ENCODE data around the gene CCNL2. TPM values are rescaled to one million over a fixed set of nuclear protein-coding genes. Genes with fewer than 3 reads are reported as not detected.

CCNL2 gene
- total RNA-seq, 1 experiment from 2014 or later = 173 TPM

DNA sequence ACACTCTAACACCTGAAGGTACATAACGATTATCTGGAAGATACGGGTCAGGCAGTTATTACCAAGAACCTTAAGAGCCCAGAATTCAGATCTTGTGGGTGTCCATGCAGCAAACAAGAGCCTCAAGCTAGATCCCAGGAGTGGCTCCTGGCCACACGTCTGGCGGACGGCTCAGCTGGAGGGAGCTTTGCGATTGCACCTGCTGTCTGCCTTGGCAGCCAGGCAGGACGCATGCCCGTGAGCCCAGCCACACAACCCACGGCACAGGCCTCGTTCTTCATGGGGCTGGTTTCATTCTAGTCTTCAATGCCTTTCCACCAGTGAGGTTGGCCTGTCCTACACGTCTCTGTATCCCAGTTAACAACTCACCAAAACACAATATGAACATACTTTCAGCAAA lies 5.7 kb downstream of the CCNL2 start:
- H3T11ph ChIP-seq (ENCODE audit: low read length) = no peak overlapping the region
- H3K14ac ChIP-seq (ENCODE audit: insufficient read depth, low read length) = no peak overlapping the region
- no peak overlapping the region for H2BK12ac ChIP-seq (ENCODE audit: insufficient read length, low read depth, low read length)
- H2AFZ ChIP-seq (ENCODE audit: low read length) = no peak overlapping the region
- no peak overlapping the region for H3K4ac ChIP-seq (ENCODE audit: low read depth, low read length)
- no peaks in the 10 kb centered on the region for H3K4me1 ChIP-seq (ENCODE audit: insufficient read depth, low read length)
- no peak overlapping the region for H4K5ac ChIP-seq (ENCODE audit: insufficient read length, low read depth, low read length)
- Mint-ChIP-seq H3K36me3 (ENCODE audit: insufficient read depth in 1 of 3, low read depth in 3 of 3) (peaks cover 73 to 96% (median 90%) of the 10 kb centered on the region in 3 experiments), H3K4me3 (no peak overlapping the region), H3K27ac (no peak overlapping the region), H3K27me3 (ENCODE audit: low read depth) (no peaks in the 10 kb centered on the region), H3K4me1 (peaks cover 3 to 5% of the 10 kb centered on the region in 2 experiments; a peak in 3 of 4 replicates), H3K9me3 (peaks cover 0 to 2% of the 10 kb centered on the region in 2 experiments; a peak in 1 of 5 replicates)
- H4K91ac ChIP-seq (ENCODE audit: insufficient read length, low read depth, low read length) = no peak overlapping the region
- H3K18ac ChIP-seq (ENCODE audit: insufficient read length, low read depth, low read length) = no peak overlapping the region
- no peak overlapping the region for H2AK5ac ChIP-seq (ENCODE audit: insufficient read length, low read length)
- H3K27ac ChIP-seq (ENCODE audit: insufficient read length, low read depth, low read length) = no peak overlapping the region
- H3K9me3 ChIP-seq (ENCODE audit: control insufficient read depth, low read depth, low read length) = no peaks in the 10 kb centered on the region
- peaks cover 11% of the 10 kb centered on the region for H3K79me1 ChIP-seq (ENCODE audit: insufficient read depth, low read depth, low read length, poor library complexity, severe bottlenecking)
- peaks cover 5% of the 10 kb centered on the region; the same call in 1 of the 2 replicates for H3K79me2 ChIP-seq (ENCODE audit: insufficient read depth, low read length)
- H3K56ac ChIP-seq (ENCODE audit: insufficient read length, low read depth, low read length) = no peak overlapping the region
- H2BK15ac ChIP-seq (ENCODE audit: low read depth, low read length) = no peak overlapping the region
- TF ChIP-seq, protein P1, sequence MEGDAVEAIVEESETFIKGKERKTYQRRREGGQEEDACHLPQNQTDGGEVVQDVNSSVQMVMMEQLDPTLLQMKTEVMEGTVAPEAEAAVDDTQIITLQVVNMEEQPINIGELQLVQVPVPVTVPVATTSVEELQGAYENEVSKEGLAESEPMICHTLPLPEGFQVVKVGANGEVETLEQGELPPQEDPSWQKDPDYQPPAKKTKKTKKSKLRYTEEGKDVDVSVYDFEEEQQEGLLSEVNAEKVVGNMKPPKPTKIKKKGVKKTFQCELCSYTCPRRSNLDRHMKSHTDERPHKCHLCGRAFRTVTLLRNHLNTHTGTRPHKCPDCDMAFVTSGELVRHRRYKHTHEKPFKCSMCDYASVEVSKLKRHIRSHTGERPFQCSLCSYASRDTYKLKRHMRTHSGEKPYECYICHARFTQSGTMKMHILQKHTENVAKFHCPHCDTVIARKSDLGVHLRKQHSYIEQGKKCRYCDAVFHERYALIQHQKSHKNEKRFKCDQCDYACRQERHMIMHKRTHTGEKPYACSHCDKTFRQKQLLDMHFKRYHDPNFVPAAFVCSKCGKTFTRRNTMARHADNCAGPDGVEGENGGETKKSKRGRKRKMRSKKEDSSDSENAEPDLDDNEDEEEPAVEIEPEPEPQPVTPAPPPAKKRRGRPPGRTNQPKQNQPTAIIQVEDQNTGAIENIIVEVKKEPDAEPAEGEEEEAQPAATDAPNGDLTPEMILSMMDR (conservative IDR thresholded peaks at IDR 0.05) = no peak
- no peak overlapping the region for H2BK5ac ChIP-seq (ENCODE audit: insufficient read length, low read length)
- H2BK20ac ChIP-seq (ENCODE audit: low read depth, low read length, poor library complexity, severe bottlenecking) = no peak overlapping the region
- WGBS (ENCODE audit: extremely low coverage, insufficient read length, low lambda C conversion rate) = no CpG with 5 or more reads among the region's 11 CpGs
- no peak for DNase-seq
- H2BK120ac ChIP-seq (ENCODE audit: low read depth, low read length, poor library complexity, severe bottlenecking) = no peak overlapping the region
- no peaks in the 10 kb centered on the region for H3K27me3 ChIP-seq (ENCODE audit: insufficient read depth, low read length)
- no peaks in the 10 kb centered on the region for H4K20me1 ChIP-seq (ENCODE audit: control insufficient read depth, insufficient read depth, insufficient read length)
- no peak overlapping the region for H3K23ac ChIP-seq (ENCODE audit: insufficient read length, low read depth, low read length)
- H4K8ac ChIP-seq (replicated peaks; ENCODE audit: insufficient read length, low read depth, low read length) = no peak overlapping the region
- H3K4me2 ChIP-seq (ENCODE audit: insufficient read depth, insufficient read length, low read length) = no peak overlapping the region
- no peak overlapping the region for H3K9ac ChIP-seq (ENCODE audit: extremely low read depth, insufficient read length, low read length)
- peaks cover 4% of the 10 kb centered on the region for H3K23me2 ChIP-seq (ENCODE audit: insufficient read length, low read depth, low read length, poor library complexity, severe bottlenecking)
